Pancreas (tissue), 10 donors: ENCODE results near the gene SUGT1. TPM values are rescaled to one million over a fixed set of nuclear protein-coding genes. Genes with fewer than 3 reads are reported as not detected.

ENCODE experiments used
- ATAC-seq, 4 donors: fragments of 200-7000 bp; cut with Tn5 transposase; one replicate each; pipeline versions ENCODE4 v1.8.0 to v1.9.1; 2020; ENCODE audit warnings: mild to moderate bottlenecking in 4 of 4, moderate library complexity in 4 of 4
- DNase-seq, 6 donors: peaks; one replicate each; pipeline ENCODE4 v3.0.0-alpha.2; 2020
- FAIRE-seq: peaks from 2 replicates; lab custom pipeline; 2012; peaks lifted over from hg19 to GRCh38; lab: Jason Lieb, UNC
- H3K27ac ChIP-seq, 4 donors: fragments of 200-600 bp; sonication (generic); 1 replicate in 3 of 4; 2 replicates in 1 of 4; pipeline versions ENCODE4 v1.5.0 to v1.8.0; 2020
- H3K27me3 ChIP-seq, 4 donors: fragments of 200-600 bp; one replicate each; pipeline ENCODE4 v1.8.0; 2021
- H3K36me3 ChIP-seq, 3 donors: fragments of 200-600 bp; sonication (generic) in 1 of 3; one replicate each; pipeline versions ENCODE4 v1.5.0 to v1.8.0; 2020 to 2021
- H3K4me1 ChIP-seq, 3 donors: fragments of 200-600 bp; one replicate each; pipeline ENCODE4 v1.8.0; 2021
- H3K4me3 ChIP-seq, 4 donors: fragments of 200-600 bp; sonication (generic) in 2 of 4; one replicate each; pipeline versions ENCODE4 v1.5.0 to v1.8.0; 2020 to 2021
- H3K9me3 ChIP-seq, 4 donors: fragments of 200-600 bp; one replicate each; pipeline ENCODE4 v1.8.0; 2021
- WGBS, 2 donors: extraction: QIAGEN DNeasy Blood & Tissue Kit; methylation state at CpG; one replicate each; pipeline ENCODE4 v1.1.7; 2013; 5-methylcytosine and 5-hydroxymethylcytosine counted together
- intact Hi-C, 3 donors: fragments of 100-400 bp; cut with DNase I; formaldehyde crosslinking; loops; one replicate each; pipeline versions ENCODE4 v1.11.1 to v1.14.2; 2022
- polyA plus RNA-seq, 2 donors: library from polyadenylated mRNA; stranded (reverse); fragments of 200-250 nt; gene quantifications; one replicate each; pipeline ENCODE4 v1.2.3, GENCODE V29; 2013
- total RNA-seq, 6 donors: library from RNA; stranded (reverse); fragmentation: NEBNext Ultra II Directional in 4 of 6; extraction: Animal tissue kit (Norgen Biotek cat#: 25700) in 4 of 6; gene quantifications; one replicate each; pipeline versions ENCODE4 v1.2.1 to v1.2.4, GENCODE V29; 2021 to 2023
- TF ChIP-seq, protein P1 (sequence below), 4 donors: fragments of 200-600 bp; sonication (generic) in 3 of 4; IDR thresholded peaks; one replicate each; pipeline versions ENCODE4 v1.5.0 to v1.8.0; 2021; ENCODE audit warnings: antibody characterized with exemption in 4 of 4
- donor health status: healthy with polysubstance abuse.
- donor health status: DM: no; HTN: no; CAD: no; lungs with moderate emphysema.
- donor health status: DM: no; HTN: no; CAD: no.
- donor health status: control.
- donor health status: control.
- donor health status: Bipolar disorder and iron deficiency.
- donor health status: DM: yes; HTN: yes; CAD: no.
- donor health status: DM: no; HTN: no; CAD: no.
- donor health status: DM: no; HTN: no; CAD: no.
- donor health status: DM: yes; HTN: yes; CAD: no.

SUGT1 gene
- total and polyA plus RNA-seq, 8 donors: 16.6 to 28.7 (median 21.8) TPM

DNA sequence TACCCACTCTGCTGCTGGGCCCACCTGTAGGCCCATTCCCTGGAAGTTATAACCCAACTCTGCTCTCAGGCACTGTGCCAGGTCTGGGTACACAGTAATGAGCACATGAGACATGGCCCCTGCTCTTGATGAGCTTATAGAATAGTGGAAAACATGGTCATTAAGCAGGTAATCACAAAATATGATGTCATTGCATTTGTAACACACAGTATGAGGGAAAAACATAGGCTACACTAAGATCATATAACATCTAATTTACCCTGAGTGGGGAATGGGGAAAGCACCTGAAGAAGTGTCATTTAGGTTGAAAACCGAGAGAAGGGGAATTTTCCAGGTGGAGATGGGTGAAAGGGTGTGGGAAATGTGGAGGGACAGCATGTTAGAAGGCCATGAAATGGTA, 90.9 kb downstream of the SUGT1 start:
- intact Hi-C loops: no loop called here
- DNase-seq (no peak), FAIRE-seq (no peak), ATAC-seq (no peak)
- H3K9me3 ChIP-seq: no peaks in the 10 kb centered on the region
- TF ChIP-seq, protein P1, sequence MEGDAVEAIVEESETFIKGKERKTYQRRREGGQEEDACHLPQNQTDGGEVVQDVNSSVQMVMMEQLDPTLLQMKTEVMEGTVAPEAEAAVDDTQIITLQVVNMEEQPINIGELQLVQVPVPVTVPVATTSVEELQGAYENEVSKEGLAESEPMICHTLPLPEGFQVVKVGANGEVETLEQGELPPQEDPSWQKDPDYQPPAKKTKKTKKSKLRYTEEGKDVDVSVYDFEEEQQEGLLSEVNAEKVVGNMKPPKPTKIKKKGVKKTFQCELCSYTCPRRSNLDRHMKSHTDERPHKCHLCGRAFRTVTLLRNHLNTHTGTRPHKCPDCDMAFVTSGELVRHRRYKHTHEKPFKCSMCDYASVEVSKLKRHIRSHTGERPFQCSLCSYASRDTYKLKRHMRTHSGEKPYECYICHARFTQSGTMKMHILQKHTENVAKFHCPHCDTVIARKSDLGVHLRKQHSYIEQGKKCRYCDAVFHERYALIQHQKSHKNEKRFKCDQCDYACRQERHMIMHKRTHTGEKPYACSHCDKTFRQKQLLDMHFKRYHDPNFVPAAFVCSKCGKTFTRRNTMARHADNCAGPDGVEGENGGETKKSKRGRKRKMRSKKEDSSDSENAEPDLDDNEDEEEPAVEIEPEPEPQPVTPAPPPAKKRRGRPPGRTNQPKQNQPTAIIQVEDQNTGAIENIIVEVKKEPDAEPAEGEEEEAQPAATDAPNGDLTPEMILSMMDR (IDR thresholded peaks at IDR 0.05): no peak
- no peak overlapping the region for H3K4me3 ChIP-seq
- WGBS, 2 donors: 53 to 64% methylated on average over 1 of the region's 1 CpG
- peaks cover 0 to 12% (median 4%) of the 10 kb centered on the region in 4 donors for H3K27me3 ChIP-seq
- no peaks in the 10 kb centered on the region for H3K4me1 ChIP-seq
- no peak overlapping the region for H3K27ac ChIP-seq
- no peaks in the 10 kb centered on the region for H3K36me3 ChIP-seq

DNA sequence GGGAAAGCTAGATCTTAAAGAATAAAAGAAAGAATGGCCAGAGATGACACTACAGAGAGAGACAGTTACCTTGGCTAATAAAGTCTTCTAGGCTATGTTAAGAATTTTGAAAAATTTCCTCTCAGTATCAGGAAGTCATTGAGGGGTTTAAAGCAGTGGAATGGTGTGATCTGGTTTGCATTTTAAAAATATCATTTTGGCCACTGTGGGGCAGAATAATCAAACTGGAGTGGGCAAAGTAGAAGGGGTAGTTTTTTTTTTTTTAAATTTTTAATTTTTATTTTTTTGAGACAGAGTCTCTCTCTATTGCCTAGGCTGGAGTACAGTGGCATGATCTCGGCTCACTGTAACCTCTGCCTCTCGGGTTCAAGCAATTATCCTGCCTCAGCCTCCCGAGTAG, 91.4 kb downstream of the SUGT1 start:
- intact Hi-C loops: no loop called here
- no peaks in the 10 kb centered on the region for H3K9me3 ChIP-seq
- no peaks in the 10 kb centered on the region for H3K36me3 ChIP-seq
- H3K4me1 ChIP-seq: no peaks in the 10 kb centered on the region
- ATAC-seq: no peak
- FAIRE-seq: no peak
- TF ChIP-seq, protein P1 (IDR thresholded peaks at IDR 0.05): no peak
- WGBS, 2 donors: 80 to 85% methylated on average over 3 of the region's 3 CpGs
- DNase-seq: no peak
- no peak overlapping the region for H3K27ac ChIP-seq
- H3K4me3 ChIP-seq: no peak overlapping the region
- H3K27me3 ChIP-seq: peaks cover 0 to 10% (median 2%) of the 10 kb centered on the region in 4 donors

DNA sequence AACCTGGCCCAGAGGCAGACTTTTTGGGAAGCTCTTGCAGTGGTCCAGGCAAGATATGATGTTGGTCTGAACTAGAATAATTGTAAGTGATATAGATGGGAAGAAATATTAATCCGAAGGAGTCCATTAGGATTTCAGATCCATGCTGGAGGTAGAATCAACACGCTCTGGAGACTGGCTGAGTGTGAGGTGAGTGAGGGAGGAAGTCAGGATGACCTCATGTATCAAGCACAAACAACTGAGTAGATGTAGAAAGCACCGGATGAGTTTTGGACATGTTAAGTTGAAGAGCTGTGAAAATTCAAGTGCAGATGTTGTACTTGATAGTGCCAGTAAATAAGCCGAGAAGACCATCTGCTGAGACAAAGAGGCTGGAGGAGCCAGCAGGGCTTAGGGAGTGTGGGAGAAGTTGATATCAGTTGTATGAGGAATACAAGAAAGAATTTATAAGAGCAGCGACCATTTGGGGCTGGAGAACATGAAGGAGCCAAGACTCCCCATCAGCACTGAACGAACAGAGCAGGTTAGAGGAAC, 92.3 kb downstream of the SUGT1 start:
- DNase-seq: no peak
- no peak overlapping the region for H3K4me3 ChIP-seq
- H3K27me3 ChIP-seq: peaks cover 0 to under 1% (median 0%) of the 10 kb centered on the region in 4 donors
- ATAC-seq: peak in 2 of 4 donors; percentile 67 to 71
- H3K4me1 ChIP-seq: no peaks in the 10 kb centered on the region
- TF ChIP-seq, protein P1 (IDR thresholded peaks at IDR 0.05): no peak
- intact Hi-C loops: no loop called here
- no peak overlapping the region for H3K27ac ChIP-seq
- H3K36me3 ChIP-seq: no peaks in the 10 kb centered on the region
- 55 to 67% methylated on average over 6 of the region's 6 CpGs for WGBS, 2 donors
- FAIRE-seq: no peak
- no peaks in the 10 kb centered on the region for H3K9me3 ChIP-seq

DNA sequence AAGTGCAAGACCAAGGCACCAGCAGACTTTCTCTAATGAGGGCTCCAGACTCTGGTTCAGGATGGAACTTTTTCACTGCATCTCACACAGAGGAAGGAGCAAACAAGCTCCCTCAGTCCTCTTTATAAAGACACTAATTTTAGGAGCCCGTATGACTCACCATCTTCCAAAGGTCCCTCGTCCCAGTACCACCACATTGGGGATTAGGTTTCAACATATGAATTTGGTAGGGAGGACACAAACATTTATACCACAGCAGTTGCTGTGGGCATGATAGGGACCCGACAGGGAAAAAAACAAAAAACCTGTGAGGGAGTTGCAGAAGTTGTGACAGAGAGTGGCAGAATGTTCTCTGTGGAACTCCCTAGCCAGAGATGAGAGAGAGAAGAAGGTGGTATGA, 93.5 kb downstream of the SUGT1 start:
- Histone ChIP-seq H3K27ac (no peak overlapping the region), H3K4me1 (no peaks in the 10 kb centered on the region), H3K9me3 (no peaks in the 10 kb centered on the region), H3K27me3 (no peaks in the 10 kb centered on the region), H3K36me3 (no peaks in the 10 kb centered on the region), H3K4me3 (no peak overlapping the region)
- no peak for ATAC-seq
- FAIRE-seq: no peak
- intact Hi-C loops: no loop called here
- TF ChIP-seq, protein P1 (IDR thresholded peaks at IDR 0.05): no peak
- no peak for DNase-seq
- WGBS, 2 donors: 39 to 45% methylated on average over 3 of the region's 3 CpGs

DNA sequence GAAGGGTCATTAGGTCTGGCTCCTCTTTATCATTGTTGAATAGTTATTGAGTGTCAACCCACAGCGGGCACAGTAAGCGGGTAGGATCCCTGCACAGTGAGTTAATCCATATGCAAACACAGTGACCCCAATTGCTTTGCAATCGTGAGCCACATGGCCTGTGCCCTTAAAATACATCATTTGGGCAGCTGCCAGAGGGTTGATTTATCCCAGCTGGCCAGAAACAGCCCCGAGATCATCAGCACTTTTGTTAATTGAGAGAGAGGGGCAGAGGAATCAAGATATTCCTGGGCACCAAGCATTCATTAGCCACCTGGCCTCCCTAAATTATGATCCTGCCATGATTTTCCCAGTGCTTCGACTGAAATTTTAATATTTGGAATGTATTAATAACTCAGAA, 96.8 kb downstream of the SUGT1 start:
- FAIRE-seq (no peak), ATAC-seq (no peak), DNase-seq (no peak)
- intact Hi-C loops: no loop called here
- H3K9me3 ChIP-seq: no peaks in the 10 kb centered on the region
- no peak overlapping the region for H3K4me3 ChIP-seq
- H3K27me3 ChIP-seq: peaks cover 0 to 3% (median 0%) of the 10 kb centered on the region in 4 donors
- no peaks in the 10 kb centered on the region for H3K36me3 ChIP-seq
- no peak overlapping the region for H3K27ac ChIP-seq
- WGBS, 2 donors: 37 to 42% methylated on average over 5 of the region's 5 CpGs
- no peaks in the 10 kb centered on the region for H3K4me1 ChIP-seq
- TF ChIP-seq, protein P1 (IDR thresholded peaks at IDR 0.05): no peak
